KMS-11 (cell line): ENCODE data around the gene PARD6G.

Source experiments
- H2AFZ ChIP-seq: fragments of 200-600 bp; sonication (generic); 2 replicates; pipeline ENCODE4 v1.6.1; 2016; ENCODE audit warnings: antibody characterized with exemption, mixed run types, low read depth
- H3K27ac ChIP-seq: fragments of 200-600 bp; sonication (generic); 2 replicates; pipeline ENCODE4 v1.6.1; 2016; ENCODE audit warnings: mild to moderate bottlenecking, mixed run types
- H3K27me3 ChIP-seq: fragments of 200-600 bp; sonication (generic); 2 replicates; pipeline ENCODE4 v1.6.1; 2017; ENCODE audit warnings: mild to moderate bottlenecking, low read depth, mixed run types, moderate library complexity; ENCODE audit not compliant: insufficient read depth
- H3K36me3 ChIP-seq: fragments of 200-600 bp; sonication (generic); 2 replicates; pipeline ENCODE4 v1.6.1; 2017; ENCODE audit warnings: mild to moderate bottlenecking, mixed run types; ENCODE audit not compliant: insufficient read depth
- H3K4me1 ChIP-seq: fragments of 200-600 bp; sonication (generic); 2 replicates; pipeline ENCODE4 v1.6.1; 2016; ENCODE audit warnings: mild to moderate bottlenecking, low read depth, mixed run types; ENCODE audit not compliant: poor library complexity, severe bottlenecking
- H3K4me2 ChIP-seq: fragments of 200-600 bp; sonication (generic); 2 replicates; pipeline ENCODE4 v1.7.0; 2016; ENCODE audit warnings: mild to moderate bottlenecking, mixed run types
- H3K4me3 ChIP-seq: fragments of 200-600 bp; sonication (generic); IDR thresholded peaks from 2 replicates; pipeline ENCODE4 v1.6.1; 2017; ENCODE audit warnings: low read depth, low read length, mixed read lengths; ENCODE audit not compliant: insufficient read depth
- H3K79me2 ChIP-seq: fragments of 200-600 bp; sonication (generic); 2 replicates; pipeline ENCODE4 v1.6.1; 2016; ENCODE audit warnings: low read depth, mixed run types; ENCODE audit not compliant: insufficient read depth
- H3K9ac ChIP-seq: fragments of 200-600 bp; sonication (generic); 2 replicates; pipeline ENCODE4 v1.6.1; 2016; ENCODE audit warnings: mild to moderate bottlenecking, mixed run types
- H4K20me1 ChIP-seq: fragments of 200-600 bp; sonication (generic); 2 replicates; pipeline ENCODE4 v1.6.1; 2016; ENCODE audit warnings: mild to moderate bottlenecking, mixed run types; ENCODE audit not compliant: insufficient read depth
- TF ChIP-seq, protein P1 (sequence below): fragments of 200-600 bp; sonication (generic); conservative IDR thresholded peaks from 2 replicates; pipeline ENCODE4 v1.6.1; 2017; ENCODE audit warnings: low read depth, mild to moderate bottlenecking, antibody characterized with exemption, low read length, moderate library complexity, mixed read lengths

The PARD6G gene

DNA sequence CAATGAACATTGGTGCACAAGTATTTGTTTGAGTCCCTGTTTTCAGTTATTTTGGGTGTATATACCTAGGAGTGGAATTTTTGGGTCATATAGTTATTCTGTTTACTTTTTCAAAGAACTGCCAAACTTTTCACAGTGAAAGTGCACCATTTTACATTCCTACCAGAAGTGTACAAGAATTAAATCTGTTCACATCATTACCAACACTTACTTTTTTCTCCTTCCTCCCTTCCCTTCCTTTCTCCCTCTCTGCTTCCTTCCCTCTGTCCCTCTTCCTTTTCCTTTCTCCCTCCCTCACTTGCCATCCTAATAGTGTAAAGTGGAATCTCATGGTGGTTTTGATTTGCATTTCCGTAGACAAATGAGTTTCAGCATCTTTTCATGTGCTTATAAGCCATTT lies 126.4 kb downstream of the PARD6G start:
- H2AFZ ChIP-seq = no peak overlapping the region
- TF ChIP-seq, protein P1, sequence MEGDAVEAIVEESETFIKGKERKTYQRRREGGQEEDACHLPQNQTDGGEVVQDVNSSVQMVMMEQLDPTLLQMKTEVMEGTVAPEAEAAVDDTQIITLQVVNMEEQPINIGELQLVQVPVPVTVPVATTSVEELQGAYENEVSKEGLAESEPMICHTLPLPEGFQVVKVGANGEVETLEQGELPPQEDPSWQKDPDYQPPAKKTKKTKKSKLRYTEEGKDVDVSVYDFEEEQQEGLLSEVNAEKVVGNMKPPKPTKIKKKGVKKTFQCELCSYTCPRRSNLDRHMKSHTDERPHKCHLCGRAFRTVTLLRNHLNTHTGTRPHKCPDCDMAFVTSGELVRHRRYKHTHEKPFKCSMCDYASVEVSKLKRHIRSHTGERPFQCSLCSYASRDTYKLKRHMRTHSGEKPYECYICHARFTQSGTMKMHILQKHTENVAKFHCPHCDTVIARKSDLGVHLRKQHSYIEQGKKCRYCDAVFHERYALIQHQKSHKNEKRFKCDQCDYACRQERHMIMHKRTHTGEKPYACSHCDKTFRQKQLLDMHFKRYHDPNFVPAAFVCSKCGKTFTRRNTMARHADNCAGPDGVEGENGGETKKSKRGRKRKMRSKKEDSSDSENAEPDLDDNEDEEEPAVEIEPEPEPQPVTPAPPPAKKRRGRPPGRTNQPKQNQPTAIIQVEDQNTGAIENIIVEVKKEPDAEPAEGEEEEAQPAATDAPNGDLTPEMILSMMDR = no peak
- H3K27ac ChIP-seq = no peak overlapping the region
- H3K27me3 ChIP-seq = no peaks in the 10 kb centered on the region
- no peak overlapping the region for H3K9ac ChIP-seq
- H3K79me2 ChIP-seq = peaks cover 56% of the 10 kb centered on the region
- H4K20me1 ChIP-seq = 0 out of 2 replicates have a peak, but pooled peaks cover 4% of the 10 kb centered on the region
- H3K4me1 ChIP-seq = no peaks in the 10 kb centered on the region
- H3K4me3 ChIP-seq = no peak overlapping the region
- no peaks in the 10 kb centered on the region; the same call in 1 of the 2 replicates for H3K36me3 ChIP-seq
- no peak overlapping the region for H3K4me2 ChIP-seq

DNA sequence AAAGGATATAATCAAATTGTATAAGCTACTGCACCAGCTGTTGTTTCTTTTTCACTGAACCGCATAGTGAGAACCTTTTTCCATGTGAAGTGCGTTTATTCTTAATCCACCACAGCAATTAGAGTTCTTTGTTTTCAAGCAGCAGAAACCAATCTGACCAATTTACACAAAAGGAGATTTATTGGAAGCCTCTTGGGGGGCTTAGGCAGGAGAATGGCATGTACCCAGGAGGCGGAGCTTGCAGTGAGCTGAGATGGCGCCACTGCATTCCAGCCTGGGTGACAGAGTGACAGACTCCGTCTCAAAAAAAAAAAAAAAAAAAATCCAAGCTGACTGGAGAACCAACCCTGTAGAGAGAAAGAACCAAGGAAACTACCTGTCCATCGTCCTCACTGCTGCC lies 128.2 kb downstream of the PARD6G start:
- TF ChIP-seq, protein P1 = no peak
- H2AFZ ChIP-seq = no peak overlapping the region
- H3K4me2 ChIP-seq = no peak overlapping the region
- peaks cover 57% of the 10 kb centered on the region for H3K79me2 ChIP-seq
- H3K9ac ChIP-seq = no peak overlapping the region
- no peak overlapping the region for H3K27ac ChIP-seq
- H4K20me1 ChIP-seq = peaks cover 2% of the 10 kb centered on the region; the same call in 1 of the 2 replicates
- no peaks in the 10 kb centered on the region for H3K27me3 ChIP-seq
- H3K4me3 ChIP-seq = no peak overlapping the region
- no peaks in the 10 kb centered on the region; the same call in 1 of the 2 replicates for H3K36me3 ChIP-seq
- H3K4me1 ChIP-seq = no peaks in the 10 kb centered on the region

DNA sequence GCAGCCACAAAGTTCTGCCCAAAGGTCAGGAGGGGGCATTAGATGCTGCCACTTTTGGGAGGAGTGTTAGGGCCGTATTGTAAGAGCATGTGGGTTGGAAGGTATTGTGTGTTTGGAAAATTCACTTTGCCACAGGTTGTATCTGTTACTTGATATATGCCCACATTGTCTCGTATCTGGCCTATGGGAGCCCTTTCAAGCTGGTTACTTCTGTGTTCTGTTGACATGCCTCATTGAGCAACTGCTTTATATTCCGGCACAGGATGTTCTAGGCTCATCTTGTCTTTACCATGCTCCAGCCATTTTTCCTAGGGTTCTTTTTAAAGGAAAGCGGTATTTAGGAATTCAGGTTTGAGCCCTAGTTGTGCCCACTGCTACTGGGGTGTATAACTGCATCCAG lies 132.3 kb downstream of the PARD6G start:
- H3K9ac ChIP-seq = no peak overlapping the region
- no peak overlapping the region for H3K27ac ChIP-seq
- TF ChIP-seq, protein P1 = no peak
- H3K36me3 ChIP-seq = peaks cover 3% of the 10 kb centered on the region; the same call in 1 of the 2 replicates
- H3K79me2 ChIP-seq = peaks cover 73% of the 10 kb centered on the region
- no peaks in the 10 kb centered on the region for H3K27me3 ChIP-seq
- H4K20me1 ChIP-seq = no peaks in the 10 kb centered on the region; the same call in 1 of the 2 replicates
- no peak overlapping the region for H3K4me2 ChIP-seq
- peaks cover 16% of the 10 kb centered on the region for H3K4me1 ChIP-seq
- no peak overlapping the region for H2AFZ ChIP-seq
- no peak overlapping the region for H3K4me3 ChIP-seq

DNA sequence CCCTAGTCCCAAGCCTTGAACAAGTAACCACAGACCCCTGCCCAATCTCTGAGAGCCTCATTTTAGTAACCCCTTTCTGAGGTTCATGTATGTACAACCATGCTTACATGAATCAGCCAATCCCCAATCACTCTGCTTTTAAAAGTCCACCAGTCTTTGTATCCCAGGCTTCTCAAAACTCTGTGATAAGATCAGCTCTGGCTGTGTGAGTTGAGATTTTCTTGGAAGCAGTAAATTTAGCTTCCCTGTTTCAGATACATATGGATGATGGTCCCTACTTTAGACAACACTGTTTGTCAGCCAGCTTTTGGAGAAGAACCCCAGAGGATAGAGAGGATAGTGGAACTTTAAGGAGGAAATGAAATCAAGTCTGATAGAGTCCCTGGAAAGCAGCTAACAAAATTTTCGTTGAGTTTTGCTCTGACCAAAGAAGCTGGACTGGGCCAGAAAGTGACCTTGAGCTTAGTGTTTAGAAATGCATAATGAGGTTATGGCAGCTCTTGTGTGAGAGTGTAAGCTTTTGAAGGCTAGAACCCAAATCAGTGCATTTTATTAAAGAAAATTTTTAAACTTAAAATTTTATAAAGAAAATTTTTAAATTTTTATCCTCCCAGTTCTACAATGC lies 134.6 kb downstream of the PARD6G start:
- Histone ChIP-seq H3K4me2 (no peak overlapping the region), H4K20me1 (no peaks in the 10 kb centered on the region; the same call in 1 of the 2 replicates), H3K4me1 (peaks cover 17% of the 10 kb centered on the region), H3K27me3 (no peaks in the 10 kb centered on the region), H3K36me3 (peaks cover 3% of the 10 kb centered on the region; the same call in 1 of the 2 replicates), H3K4me3 (no peak overlapping the region), H2AFZ (no peak overlapping the region), H3K79me2 (peaks cover 76% of the 10 kb centered on the region), H3K27ac (no peak overlapping the region), H3K9ac (no peak overlapping the region)
- TF ChIP-seq, protein P1 = no peak
